ENCODE measurements around the gene NEDD4. TPM values are rescaled to one million over a fixed set of nuclear protein-coding genes. Genes with fewer than 3 reads are reported as not detected.

NEDD4 gene
- total and polyA plus RNA-seq, 10 of the 15 experiments (the other 5 are each of a cell fraction or from before 2014, with no cell fraction given) = 1.3 to 7.7 (median 4.4) TPM

GRCh38 chr15:55820043-55820442 lies 173.4 kb downstream of the NEDD4 start:
- Histone ChIP-seq H3K27ac (ENCODE audit: control insufficient read depth, insufficient read depth) (no peak overlapping the region), H2AFZ (ENCODE audit: control insufficient read depth, low read depth, low read length) (no peak overlapping the region), H3K4me1 (ENCODE audit: control insufficient read depth, insufficient read depth, low read length) (no peaks in the 10 kb centered on the region), H3K4me3 (no peak overlapping the region), H3K79me2 (ENCODE audit: control insufficient read depth, insufficient read depth, low read length) (no peaks in the 10 kb centered on the region), H3K4me2 (ENCODE audit: control insufficient read depth, insufficient read depth) (no peak overlapping the region), H4K20me1 (ENCODE audit: control insufficient read depth, insufficient read depth) (no peaks in the 10 kb centered on the region), H3K9me3 (replicated peaks; ENCODE audit: control insufficient read depth, insufficient read depth, low read length) (no peaks in the 10 kb centered on the region), H3K9ac (ENCODE audit: control insufficient read depth, insufficient read depth, low read length) (no peak overlapping the region), H3K36me3 (ENCODE audit: control insufficient read depth in 2 of 2, insufficient read depth in 2 of 2, low read length in 1 of 2) (no peaks in the 10 kb centered on the region), H3K27me3 (replicated peaks in 1 of 2; ENCODE audit: control insufficient read depth in 2 of 2, insufficient read depth in 2 of 2, low read length in 1 of 2) (no peaks in the 10 kb centered on the region)
- FAIRE-seq (no peak), DNase-seq (ENCODE audit: low read depth, low spot score) (no peak), ATAC-seq (no peak)
- BruUV-seq (replicated peaks) = no TSS peak
- intact Hi-C loops (cut with micrococcal nuclease; ENCODE audit: unreplicated experiment) (no loop called here), in situ Hi-C loops (cut with MboI) (no loop called here)
- POLR2A ChIA-PET = interaction anchor here (0.5 kb wide), 2 partner anchors 11 to 193 kb away, joined by 3 to 7 read pairs; no protein-coding TSS in a partner anchor
- CTCF ChIA-PET = no interaction called here
- WGBS (ENCODE audit: insufficient coverage, insufficient replicate concordance, low lambda C conversion rate, missing lambda C conversion rate) = 45% methylated on average over 4 of the region's 5 CpGs
- SMC1A ChIA-PET (ENCODE audit: uncharacterized antibody, unreplicated experiment) = interaction anchor here (0.7 to 1.6 kb wide), 2 partner anchors 26 to 453 kb away, joined by 3 read pairs; no protein-coding TSS in a partner anchor
- RAD21 ChIA-PET (ENCODE audit: unreplicated experiment) = no interaction called here
- no peak for TF ChIP-seq ZBED1 (IDR thresholded peaks at IDR 0.05; ENCODE audit: borderline replicate concordance)
- no peak for TF ChIP-seq BMI1 (IDR thresholded peaks at IDR 0.05; ENCODE audit: borderline replicate concordance)
- no peak for TF ChIP-seq USF2 (IDR thresholded peaks at IDR 0.05; ENCODE audit: borderline replicate concordance, low read depth, low read length)
- no peak for TF ChIP-seq FOXM1 (IDR thresholded peaks at IDR 0.05; ENCODE audit: low read depth, low read length)
- no peak for TF ChIP-seq STAT1 (conservative IDR thresholded peaks at IDR 0.05)
- TF ChIP-seq ZNF592 (IDR thresholded peaks at IDR 0.05) = no peak
- no peak for TF ChIP-seq SREBF1 (IDR thresholded peaks at IDR 0.05; ENCODE audit: low read length)
- no peak for TF ChIP-seq IKZF2 (IDR thresholded peaks at IDR 0.05)
- TF ChIP-seq POU2F2 (IDR thresholded peaks at IDR 0.05; ENCODE audit: borderline replicate concordance, low read depth, low read length) = no peak
- TF ChIP-seq HDGF (IDR thresholded peaks at IDR 0.05) = no peak
- no peak for TF ChIP-seq HSF1 (IDR thresholded peaks at IDR 0.05; ENCODE audit: low read depth, low read length)
- no peak for TF ChIP-seq SMAD1 (IDR thresholded peaks at IDR 0.05; ENCODE audit: low read depth, partially characterized antibody)
- no peak for TF ChIP-seq PBX3 (IDR thresholded peaks at IDR 0.05; ENCODE audit: insufficient replicate concordance, low read depth, low read length)
- TF ChIP-seq SUPT20H (IDR thresholded peaks at IDR 0.05; ENCODE audit: borderline replicate concordance, control insufficient read depth, low read depth, low read length) = no peak
- TF ChIP-seq ZNF384 (IDR thresholded peaks at IDR 0.05; ENCODE audit: borderline replicate concordance, low read depth, low read length) = no peak
- no peak for TF ChIP-seq HDAC6 (IDR thresholded peaks at IDR 0.05; ENCODE audit: unreplicated experiment)

Data from GM12878 (cell line).